Ovary (tissue), 9 donors: ENCODE results near the gene MAGI1. TPM values are rescaled to one million over a fixed set of nuclear protein-coding genes. Genes with fewer than 3 reads are reported as not detected.

ENCODE experiments used
- DNase-seq, 5 donors: peaks; one replicate each; pipeline ENCODE4 v3.0.0-alpha.2; 2019 to 2020
- H3K27ac ChIP-seq, 2 donors: fragments of 200-600 bp; one replicate each; pipeline versions ENCODE4 v1.5.1 to v1.8.0; 2019 to 2022
- H3K27me3 ChIP-seq: fragments of 200-600 bp; one replicate; pipeline ENCODE4 v1.8.0; 2022
- H3K36me3 ChIP-seq: fragments of 200-600 bp; sonication (generic); one replicate; pipeline ENCODE4 v1.5.1; 2019
- H3K4me1 ChIP-seq: one replicate; pipeline ENCODE4 v1.8.1; 2013; ENCODE audit warnings: mild to moderate bottlenecking, moderate library complexity; ENCODE audit not compliant: insufficient read depth
- H3K4me3 ChIP-seq: fragments of 200-600 bp; sonication (generic); one replicate; pipeline ENCODE4 v1.5.1; 2017
- H3K9me3 ChIP-seq, 2 donors: fragments of 200-600 bp in 1 of 2; sonication (generic) in 1 of 2; one replicate each; pipeline versions ENCODE4 v1.5.1 to v1.8.1; 2013 to 2019; ENCODE audit warnings: mild to moderate bottlenecking in 1 of 2, moderate library complexity in 1 of 2
- CTCF ChIP-seq, 3 donors: fragments of 450-650 bp in 2 of 3; fragments of 200-600 bp in 1 of 3; IDR thresholded peaks; one replicate each; pipeline versions ENCODE4 v1.5.1 to v1.8.0; 2016 to 2022; ENCODE audit warnings: antibody characterized with exemption in 3 of 3, mild to moderate bottlenecking in 1 of 3
- EP300 ChIP-seq: sonication (generic); formaldehyde crosslinking; IDR thresholded peaks from one replicate; pipeline ENCODE4 v1.6.1; 2017; ENCODE audit warnings: antibody characterized with exemption
- POLR2A ChIP-seq: fragments of 450-650 bp; IDR thresholded peaks from one replicate; pipeline ENCODE4 v1.6.1; 2017; ENCODE audit warnings: antibody characterized with exemption, mild to moderate bottlenecking, moderate library complexity
- WGBS, 3 donors: extraction: QIAGEN DNeasy Blood & Tissue Kit in 1 of 3; methylation state at CpG; one replicate each; pipeline versions ENCODE4 v1.1.5 to v1.1.7; 2013 to 2017; 5-methylcytosine and 5-hydroxymethylcytosine counted together
- intact Hi-C, 4 donors: fragments of 100-400 bp; cut with DNase I; formaldehyde crosslinking; loops; one replicate each; pipeline versions ENCODE4 v1.11.0 to v1.15.1; 2022 to 2023
- polyA plus RNA-seq, 2 donors: library from polyadenylated mRNA; stranded (reverse); fragments of 200-250 nt in 1 of 2; fragments of 350-450 nt in 1 of 2; fragmentation: Illumina TruSeq in 1 of 2; extraction: RNeasy Lipid Tissue Mini Kit (QIAGEN cat#74804) in 1 of 2; gene quantifications; one replicate each; pipeline ENCODE4 v1.2.3, GENCODE V29; 2013 to 2014
- total RNA-seq, 7 donors: library from RNA; depleted of rRNA in 2 of 7; stranded (reverse); fragments of >200 nt in 2 of 7; fragmentation: NEBNext Ultra II Directional in 3 of 7; extraction: Animal tissue kit (Norgen Biotek cat#: 25700) in 3 of 7; gene quantifications; one replicate each; pipeline versions ENCODE4 v1.1.0 to v1.2.4, GENCODE V29; 2016 to 2023
- donor health status: DM: no; HTN: no; CAD: no; lungs with moderate emphysema.
- donor health status: DM: no; HTN: no; CAD: no.
- donor health status: Bipolar disorder and iron deficiency.
- donor health status: DM: yes; HTN: yes; CAD: no.
- donor health status: DM: no; HTN: no; CAD: no.
- donor health status: DM: yes; HTN: yes; CAD: no.

Gene MAGI1
- total and polyA plus RNA-seq, 9 donors: 5.5 to 35.7 (median 8.7) TPM

GRCh38 chr3:65348398-65348995 is 690.2 kb downstream of the MAGI1 start:
- no peak for DNase-seq
- intact Hi-C loops: no loop called here

GRCh38 chr3:65347166-65347565 is 691.6 kb downstream of the MAGI1 start:
- no peak for DNase-seq
- Histone ChIP-seq H3K27me3 (no peaks in the 10 kb centered on the region), H3K4me3 (no peak overlapping the region), H3K9me3 (no peaks in the 10 kb centered on the region), H3K27ac (no peak overlapping the region), H3K4me1 (peaks cover 2% of the 10 kb centered on the region), H3K36me3 (no peaks in the 10 kb centered on the region)
- intact Hi-C loops: no loop called here
- WGBS, 3 donors: 78 to 97% (median 96%) methylated on average over 1 of the region's 1 CpG
- TF ChIP-seq EP300: no peak

More at GRCh38 chr3:65348398-65348995, 690.2 kb downstream of the MAGI1 start:
- peaks cover 2% of the 10 kb centered on the region for H3K4me1 ChIP-seq
- no peak overlapping the region for H3K4me3 ChIP-seq
- no peaks in the 10 kb centered on the region for H3K9me3 ChIP-seq
- H3K36me3 ChIP-seq: no peaks in the 10 kb centered on the region
- no peaks in the 10 kb centered on the region for H3K27me3 ChIP-seq
- WGBS, 3 donors: 35 to 46% (median 37%) methylated on average over 8 of the region's 8 CpGs
- TF ChIP-seq POLR2A (no peak), EP300 (no peak), CTCF (IDR thresholded peaks at IDR 0.05) (no peak)
- H3K27ac ChIP-seq: no peak overlapping the region

- no peak for DNase-seq
Measured at GRCh38 chr3:65344846-65345245, 693.9 kb downstream of the MAGI1 start.

GRCh38 chr3:65344444-65344843 is 694.3 kb downstream of the MAGI1 start:
- intact Hi-C loops: no loop called here
- no peak for TF ChIP-seq EP300
- TF ChIP-seq CTCF (IDR thresholded peaks at IDR 0.05): no peak
- no peak for TF ChIP-seq POLR2A
- Histone ChIP-seq H3K4me3 (no peak overlapping the region), H3K27ac (no peak overlapping the region), H3K27me3 (no peaks in the 10 kb centered on the region), H3K9me3 (no peaks in the 10 kb centered on the region), H3K4me1 (peaks cover 2% of the 10 kb centered on the region), H3K36me3 (no peaks in the 10 kb centered on the region)
- 69 to 77% (median 76%) methylated on average over 3 of the region's 3 CpGs for WGBS, 3 donors
- no peak for DNase-seq

More at GRCh38 chr3:65344846-65345245, 693.9 kb downstream of the MAGI1 start:
- no peak for TF ChIP-seq POLR2A
- TF ChIP-seq EP300: no peak
- Histone ChIP-seq H3K4me3 (no peak overlapping the region), H3K36me3 (no peaks in the 10 kb centered on the region), H3K4me1 (peaks cover 2% of the 10 kb centered on the region), H3K27me3 (no peaks in the 10 kb centered on the region), H3K9me3 (no peaks in the 10 kb centered on the region), H3K27ac (no peak overlapping the region)
- WGBS, 3 donors: 93 to 95% (median 95%) methylated on average over 2 of the region's 2 CpGs
- intact Hi-C loops: no loop called here

GRCh38 chr3:65343736-65344135 is 695.0 kb downstream of the MAGI1 start:
- no peak overlapping the region for H3K4me3 ChIP-seq
- 81 to 89% (median 86%) methylated on average over 4 of the region's 4 CpGs for WGBS, 3 donors
- no peaks in the 10 kb centered on the region for H3K36me3 ChIP-seq
- H3K9me3 ChIP-seq: no peaks in the 10 kb centered on the region
- H3K27ac ChIP-seq: no peak overlapping the region
- peaks cover 2% of the 10 kb centered on the region for H3K4me1 ChIP-seq
- DNase-seq: no peak
- no peak for TF ChIP-seq POLR2A
- no peak for TF ChIP-seq EP300
- TF ChIP-seq CTCF (IDR thresholded peaks at IDR 0.05): no peak
- no peaks in the 10 kb centered on the region for H3K27me3 ChIP-seq
- intact Hi-C loops: no loop called here
